Fibroblast of skin of right biceps (primary cell): ENCODE data around the gene CMSS1.

Experiments
- DNase-seq: peaks from one replicate; pipeline ENCODE4 v3.0.0-alpha.2; 2013

CMSS1 gene

GRCh38 chr3:100063929-100064461, 246.3 kb downstream of the CMSS1 start:
- DNase-seq, result peak; percentile 63

- no peak for DNase-seq
Measured at GRCh38 chr3:100067589-100067988, 249.9 kb downstream of the CMSS1 start.

GRCh38 chr3:100068826-100069225, 251.2 kb downstream of the CMSS1 start:
- peak; percentile 78 for DNase-seq

GRCh38 chr3:100069472-100069871, 251.8 kb downstream of the CMSS1 start:
- DNase-seq, result no peak

GRCh38 chr3:100072326-100073048, 254.8 kb downstream of the CMSS1 start:
- peak; percentile 64 for DNase-seq

- DNase-seq, result no peak
Measured at GRCh38 chr3:100073049-100073713, 255.5 kb downstream of the CMSS1 start.

- peak; percentile 93 for DNase-seq
Measured at GRCh38 chr3:100073714-100074307, 256.1 kb downstream of the CMSS1 start.

GRCh38 chr3:100075196-100075595, 257.5 kb downstream of the CMSS1 start:
- DNase-seq, result no peak

- DNase-seq, result no peak
Measured at GRCh38 chr3:100075851-100076730, 258.4 kb downstream of the CMSS1 start.

- no peak for DNase-seq
Measured at GRCh38 chr3:100076731-100077529, 259.3 kb downstream of the CMSS1 start.

- no peak for DNase-seq
Measured at GRCh38 chr3:100079328-100079727, 261.7 kb downstream of the CMSS1 start.

GRCh38 chr3:100080573-100080972, 262.9 kb downstream of the CMSS1 start:
- DNase-seq, result peak; percentile 76

GRCh38 chr3:100081311-100081710, 263.6 kb downstream of the CMSS1 start:
- no peak for DNase-seq

GRCh38 chr3:100081986-100082692, 264.5 kb downstream of the CMSS1 start:
- DNase-seq, result no peak

- DNase-seq, result peak; percentile 49
Measured at GRCh38 chr3:100082714-100083113, 265.1 kb downstream of the CMSS1 start.

- DNase-seq, result no peak
Measured at GRCh38 chr3:100083209-100083608, 265.5 kb downstream of the CMSS1 start.

GRCh38 chr3:100084100-100084806, 266.6 kb downstream of the CMSS1 start:
- DNase-seq, result no peak

- no peak for DNase-seq
Measured at GRCh38 chr3:100086401-100086800, 268.7 kb downstream of the CMSS1 start.

GRCh38 chr3:100087198-100087597, 269.5 kb downstream of the CMSS1 start:
- DNase-seq, result peak; percentile 79

GRCh38 chr3:100088735-100089368, 271.2 kb downstream of the CMSS1 start:
- no peak for DNase-seq
